ENCODE results near the gene UBE3D.

UBE3D gene, protein sequence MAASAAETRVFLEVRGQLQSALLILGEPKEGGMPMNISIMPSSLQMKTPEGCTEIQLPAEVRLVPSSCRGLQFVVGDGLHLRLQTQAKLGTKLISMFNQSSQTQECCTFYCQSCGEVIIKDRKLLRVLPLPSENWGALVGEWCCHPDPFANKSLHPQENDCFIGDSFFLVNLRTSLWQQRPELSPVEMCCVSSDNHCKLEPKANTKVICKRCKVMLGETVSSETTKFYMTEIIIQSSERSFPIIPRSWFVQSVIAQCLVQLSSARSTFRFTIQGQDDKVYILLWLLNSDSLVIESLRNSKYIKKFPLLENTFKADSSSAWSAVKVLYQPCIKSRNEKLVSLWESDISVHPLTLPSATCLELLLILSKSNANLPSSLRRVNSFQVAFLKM

DNA sequence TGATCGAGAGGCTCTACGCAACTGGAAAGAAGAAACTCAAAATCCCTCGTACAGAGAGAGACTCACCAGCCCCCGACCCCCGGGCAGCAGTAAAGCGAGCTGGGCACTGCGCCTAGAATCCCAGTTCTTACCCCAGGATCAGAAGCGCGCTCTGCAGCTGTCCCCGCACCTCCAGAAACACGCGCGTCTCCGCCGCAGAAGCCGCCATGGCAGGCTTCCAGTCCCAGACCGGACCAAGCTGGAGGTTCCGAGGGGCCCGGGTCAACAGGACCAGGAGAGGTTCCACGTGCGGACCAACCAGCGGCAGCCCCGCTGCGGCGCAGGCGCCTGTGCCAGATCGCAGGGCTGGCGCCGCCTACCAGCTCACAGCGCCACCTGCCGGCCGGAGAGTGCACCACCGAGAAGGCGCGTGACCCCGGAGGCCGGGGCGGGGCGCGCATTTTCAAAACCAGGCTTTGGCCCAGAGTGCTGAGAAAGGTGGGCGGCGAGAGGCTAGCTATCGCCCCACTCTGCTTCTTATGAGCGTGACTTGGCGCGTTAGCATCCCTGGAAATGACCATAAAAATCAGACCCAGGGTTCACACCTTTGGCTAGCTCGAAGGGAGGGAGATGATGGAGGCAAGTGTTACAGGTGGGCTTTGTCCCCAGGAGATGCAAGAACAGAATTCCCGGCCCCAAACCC, at the start of gene UBE3D:
Gene UBE3D, minus strand, starts transcription at position 331 of the 682 bp plus-strand sequence. Its CDS starts 123 bp downstream, at position 208.
- FAIRE-seq, result no peak

DNA sequence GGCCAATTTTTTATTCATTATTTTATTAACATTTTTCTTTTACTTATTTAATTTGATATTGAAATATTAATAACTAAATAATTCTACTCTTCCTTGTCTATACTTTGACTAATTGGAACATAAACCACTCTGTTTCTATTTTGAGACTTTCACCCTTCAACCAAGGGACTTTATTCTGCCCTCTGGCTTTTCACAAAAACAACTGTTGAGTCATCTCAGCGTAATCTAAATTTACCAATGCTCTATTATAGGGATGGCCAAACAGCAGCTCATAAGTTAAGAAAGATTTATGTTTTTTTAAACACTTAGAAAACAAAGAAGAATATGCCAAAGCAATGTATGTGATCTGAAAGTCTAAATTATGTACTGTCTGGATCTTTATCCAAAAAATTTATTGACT, 48.5 kb upstream of the UBE3D start:
- FAIRE-seq, result no peak

DNA sequence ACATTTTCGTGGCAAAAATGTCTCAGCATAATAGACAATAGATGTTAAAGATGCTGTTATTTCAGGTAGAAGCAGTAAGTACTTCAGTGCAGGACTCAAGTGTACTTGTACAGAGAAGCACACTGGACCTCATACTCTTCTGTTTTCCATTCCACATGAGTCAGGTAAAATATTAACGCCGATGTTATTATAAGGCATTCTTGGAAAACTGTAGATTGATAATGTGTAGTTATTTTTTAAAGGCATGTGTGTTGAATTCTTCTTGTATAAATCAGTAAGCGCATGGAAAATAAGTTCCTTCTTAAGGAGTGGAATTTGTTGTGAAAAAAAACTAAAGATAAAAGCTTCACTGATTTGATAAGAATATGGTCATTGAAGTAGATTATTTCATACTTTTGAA, 47.6 kb upstream of the UBE3D start:
- FAIRE-seq, result no peak

DNA sequence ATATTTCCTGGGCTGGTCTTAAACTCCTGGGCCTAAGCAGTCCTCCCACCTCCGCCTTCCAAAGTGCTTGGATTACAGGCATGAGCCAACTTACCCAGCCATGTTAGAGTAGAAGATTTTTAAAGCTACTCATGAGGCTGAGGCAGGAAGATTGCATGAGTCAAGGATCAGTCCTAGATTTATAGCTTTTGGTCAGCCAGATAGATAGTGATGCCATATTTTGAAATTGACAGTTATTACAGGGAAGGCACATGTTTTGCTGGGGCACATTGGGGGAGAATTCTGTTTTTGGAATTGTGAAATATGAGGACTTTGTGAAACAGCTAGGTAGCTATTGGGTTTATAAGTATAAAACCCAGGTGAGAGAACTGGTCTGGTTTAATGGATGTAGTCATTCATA, 42.7 kb upstream of the UBE3D start:
- no peak for FAIRE-seq

DNA sequence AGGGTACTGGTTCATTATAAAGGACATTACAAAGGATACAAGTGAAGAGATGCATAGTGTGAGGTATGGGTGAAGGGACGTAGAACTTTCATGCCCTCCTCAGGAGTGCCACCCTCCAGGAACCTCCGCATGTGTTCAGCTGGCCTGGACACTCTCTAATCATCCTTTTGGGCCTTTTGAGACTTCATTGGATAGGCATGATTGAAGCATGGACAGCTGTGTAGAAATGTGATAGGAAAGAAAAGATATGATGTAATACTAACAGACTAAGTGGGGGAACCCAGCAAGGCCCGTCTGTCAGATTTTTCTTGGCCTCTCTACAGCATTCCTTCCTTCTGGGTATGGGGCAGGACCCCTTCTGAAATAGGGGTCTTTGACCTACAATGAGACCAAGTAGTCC, 32.9 kb upstream of the UBE3D start:
- FAIRE-seq, result no peak

DNA sequence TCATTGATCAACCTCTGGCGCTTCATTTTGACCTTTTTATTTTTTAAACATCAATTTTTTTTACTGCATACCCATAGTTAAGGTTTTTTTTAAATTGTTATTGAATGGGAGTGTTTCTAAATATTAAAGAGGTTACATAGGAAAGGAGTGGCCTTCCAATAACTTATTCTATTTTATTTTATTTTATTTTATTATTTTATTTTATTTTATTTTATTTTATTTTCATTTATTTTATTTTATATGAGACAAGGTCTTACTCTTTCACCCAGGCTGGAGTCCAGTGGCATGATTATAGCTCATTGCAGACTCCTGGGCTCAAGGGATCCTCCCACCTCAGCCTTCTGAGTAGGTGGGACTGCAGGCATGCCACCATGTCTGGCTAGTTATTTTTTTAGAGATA, 32.0 kb upstream of the UBE3D start:
- peak; percentile 96 for FAIRE-seq

DNA sequence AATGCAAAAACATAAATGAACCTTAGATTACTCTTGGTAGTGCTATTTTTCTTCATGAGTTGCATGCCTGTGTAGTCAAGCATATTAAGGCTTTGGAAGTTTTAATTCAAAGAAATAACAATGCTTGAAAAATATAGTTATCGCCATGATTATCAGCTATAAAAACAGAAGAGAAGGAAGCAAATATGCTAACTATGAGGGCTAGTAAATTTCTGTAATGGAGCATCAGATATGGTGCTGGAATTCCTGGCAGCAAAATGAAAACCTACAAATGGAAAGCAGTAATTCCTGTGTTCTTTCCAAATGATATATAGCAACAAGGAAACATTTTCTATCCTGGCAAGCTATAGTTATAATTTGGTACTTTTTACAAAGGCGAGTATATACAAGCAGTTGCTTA, 31.6 kb upstream of the UBE3D start:
- FAIRE-seq, result no peak

DNA sequence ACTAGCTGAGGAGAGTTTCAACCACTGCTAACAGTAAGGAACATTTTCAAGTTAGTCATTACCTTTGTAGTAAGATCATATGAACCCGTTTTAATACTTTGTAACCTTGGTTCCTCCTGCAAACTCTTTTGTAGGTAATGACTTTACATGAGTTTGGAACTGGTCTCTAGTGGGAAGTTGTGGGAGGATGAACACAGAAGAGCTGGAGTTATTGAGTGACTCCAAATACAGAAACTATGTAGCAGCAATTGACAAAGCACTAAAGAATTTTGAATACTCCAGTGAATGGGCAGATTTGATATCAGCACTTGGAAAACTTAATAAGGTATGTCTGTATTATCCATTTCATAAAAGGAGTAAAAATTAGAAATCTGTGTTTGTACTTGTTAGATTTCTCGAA, 31.1 kb upstream of the UBE3D start:
- FAIRE-seq, result no peak

DNA sequence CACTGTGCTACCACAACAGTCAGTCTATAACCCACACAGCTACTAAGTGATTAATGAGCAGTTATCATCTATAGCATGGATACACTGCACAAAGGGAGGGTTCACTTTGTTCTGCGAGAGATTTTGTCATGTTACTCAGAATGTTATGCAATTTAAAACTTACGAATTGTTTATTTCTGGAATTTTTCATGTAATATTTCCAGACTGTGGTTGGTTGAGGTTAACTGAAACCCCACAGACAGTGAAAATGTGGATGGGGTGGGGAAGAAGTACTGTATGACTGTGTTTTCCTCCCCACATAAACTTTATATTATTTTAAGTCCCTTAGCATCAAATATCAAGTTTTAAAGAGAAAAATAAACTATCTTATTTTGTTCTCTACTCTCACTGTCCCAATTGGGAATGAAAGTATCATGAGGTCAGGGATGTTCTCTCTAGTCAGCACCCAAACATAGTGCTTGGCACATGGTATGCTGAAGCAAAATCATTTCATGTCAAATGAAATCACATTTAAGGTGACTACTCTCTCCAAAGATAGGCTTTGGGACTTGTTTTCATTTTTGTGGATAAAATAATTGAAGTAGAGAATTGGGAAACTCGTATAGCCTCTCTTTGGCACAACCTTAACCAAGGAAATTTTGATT, 27.2 kb upstream of the UBE3D start:
- FAIRE-seq, result no peak

DNA sequence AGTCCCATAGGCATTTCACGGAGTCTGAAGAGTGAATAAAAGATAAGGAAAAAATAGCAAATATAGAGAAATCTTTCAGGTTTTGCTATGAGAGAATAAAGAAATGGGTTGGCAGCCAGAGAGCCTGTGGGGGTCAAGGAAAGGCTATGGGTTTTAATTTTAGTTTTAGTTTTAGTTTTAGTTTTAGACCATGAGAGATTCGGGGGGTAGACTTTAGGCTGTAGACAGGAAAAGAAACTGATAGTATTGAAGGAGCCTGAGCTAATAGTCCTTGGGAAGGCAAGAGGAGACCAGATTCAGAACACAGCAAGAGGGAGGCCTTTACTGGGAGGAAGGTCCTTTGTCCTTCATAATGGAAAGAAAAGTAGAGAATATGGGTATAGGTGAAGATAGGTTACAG, 21.1 kb upstream of the UBE3D start:
- no peak for FAIRE-seq

DNA sequence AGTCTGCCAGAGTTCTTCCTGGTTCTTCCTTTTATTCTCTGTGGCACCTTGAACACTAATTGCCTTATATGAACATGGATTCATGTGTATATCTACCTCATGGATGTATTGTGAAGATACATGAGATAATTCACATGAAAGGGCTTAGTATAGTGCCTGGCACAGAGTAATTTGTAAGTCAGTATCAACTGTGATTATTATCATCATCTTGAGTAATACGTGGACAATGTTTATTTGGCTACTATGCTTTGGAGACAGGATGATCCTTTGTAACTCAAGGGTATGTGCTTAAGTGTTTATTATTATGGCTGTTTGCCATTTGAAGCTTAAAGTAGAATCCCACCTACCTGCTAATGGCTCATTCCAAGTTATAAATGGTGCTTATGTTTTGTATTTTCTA, 17.8 kb upstream of the UBE3D start:
- no peak for FAIRE-seq

DNA sequence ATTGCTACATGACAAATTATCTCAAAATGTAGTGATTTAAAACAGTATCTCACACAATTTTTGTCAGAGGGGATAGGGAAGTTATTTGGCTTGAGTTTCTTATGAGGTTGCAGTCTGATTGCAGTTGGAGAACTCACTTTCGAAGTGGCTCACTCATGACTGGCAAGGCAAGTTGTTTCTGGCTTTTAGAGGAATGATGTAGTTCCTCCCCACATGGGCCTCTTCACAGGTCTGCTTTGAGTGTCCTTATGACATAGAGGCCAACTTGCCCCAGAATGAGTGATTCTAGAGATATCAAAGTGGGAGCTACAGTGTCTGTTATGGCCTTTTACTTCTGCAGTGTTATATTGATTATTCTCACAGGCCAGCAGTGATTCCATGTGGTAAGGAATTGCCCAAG, 8.0 kb upstream of the UBE3D start:
- no peak for FAIRE-seq

DNA sequence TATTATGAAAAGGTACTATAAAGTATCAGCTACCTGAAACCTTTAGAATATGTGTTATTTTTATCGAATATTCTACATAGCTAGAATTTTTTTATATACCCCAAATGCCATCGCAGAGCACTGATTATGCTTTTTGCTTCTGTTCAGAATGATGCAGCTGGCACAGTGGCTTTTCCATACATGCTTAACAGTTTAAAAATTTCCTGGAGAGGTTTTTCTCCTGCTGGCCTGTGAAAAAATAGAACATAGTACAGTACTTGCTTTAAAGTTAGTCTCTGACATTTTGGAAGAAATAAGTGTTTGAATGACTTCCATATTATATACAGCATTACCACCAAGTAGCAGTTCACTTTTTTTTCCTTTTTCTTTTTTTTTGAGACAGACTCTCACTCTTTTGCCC, 7.1 kb upstream of the UBE3D start:
- no peak for FAIRE-seq

DNA sequence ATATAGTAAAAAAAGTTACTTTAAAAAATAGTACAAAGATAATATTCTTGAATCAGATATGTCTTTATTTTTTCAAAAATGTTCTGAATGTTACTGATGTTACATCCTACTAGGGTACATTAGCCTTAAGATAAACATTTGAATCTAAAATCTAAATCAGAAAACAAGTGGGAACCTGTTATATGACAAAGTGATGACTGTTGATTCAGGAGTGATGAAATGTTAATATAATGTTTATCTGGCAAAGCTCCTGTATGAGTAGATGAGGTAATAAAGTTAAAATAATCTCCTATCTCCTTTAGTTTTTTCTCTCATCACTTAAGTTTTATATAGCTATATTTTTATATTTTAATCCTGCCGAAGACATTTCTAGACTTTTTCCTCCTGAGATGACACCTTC, 6.1 kb upstream of the UBE3D start:
- FAIRE-seq, result no peak

DNA sequence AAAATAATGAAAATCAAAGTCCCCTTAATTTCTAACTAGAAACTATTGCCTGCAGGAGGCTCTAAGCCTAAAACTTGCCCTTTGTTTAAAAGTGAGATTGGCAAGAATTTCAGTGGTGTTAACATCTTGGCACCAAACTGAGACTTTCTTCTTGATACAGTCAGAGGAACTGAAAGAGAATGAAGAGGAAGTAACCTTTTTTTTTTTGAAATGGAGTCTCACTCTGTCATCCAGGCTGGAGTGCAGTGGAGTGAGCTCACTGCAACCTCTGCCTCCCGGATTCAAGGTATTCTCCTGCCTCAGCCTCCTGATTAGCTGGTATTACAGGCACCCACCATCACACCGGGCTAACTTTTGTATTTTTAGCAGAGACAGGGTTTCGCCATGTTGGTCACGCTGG, 5.4 kb upstream of the UBE3D start:
- no peak for FAIRE-seq

DNA sequence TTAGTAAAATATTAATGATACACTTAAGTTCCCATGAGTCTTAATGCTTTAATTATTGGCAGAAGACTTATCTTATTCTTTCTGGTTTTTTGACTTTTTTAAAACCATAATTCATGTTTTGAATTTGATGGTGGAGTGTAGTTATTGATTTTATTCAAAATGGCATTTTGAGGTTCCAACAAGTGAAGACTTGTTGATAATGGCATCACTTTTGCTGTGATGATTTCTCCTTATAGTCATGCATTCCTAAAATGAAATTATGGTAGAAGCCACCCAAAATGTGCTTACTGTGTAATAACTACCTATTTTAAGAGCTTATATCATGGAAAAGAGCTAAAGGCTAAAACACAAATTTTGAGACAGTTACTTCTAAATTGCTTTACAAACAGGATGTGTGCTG, 4.0 kb upstream of the UBE3D start:
- no peak for FAIRE-seq

DNA sequence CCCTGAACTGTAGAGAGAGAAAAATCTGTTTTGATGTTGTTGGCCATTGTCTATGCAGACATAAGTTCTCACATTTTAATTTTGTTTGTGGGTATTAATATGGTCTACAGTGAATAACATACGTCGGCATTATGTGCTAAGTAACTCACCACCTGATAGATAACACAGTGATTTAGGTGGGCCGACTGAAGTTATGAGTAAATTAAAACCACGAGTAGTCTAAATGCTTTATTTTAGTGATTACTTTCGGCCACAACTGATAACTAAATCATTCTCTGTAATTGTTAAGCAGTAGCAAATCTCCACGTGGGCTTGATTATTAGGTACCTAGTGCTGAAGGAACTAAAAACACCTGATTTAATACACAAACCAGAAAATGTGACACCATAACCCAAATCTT, 3.0 kb upstream of the UBE3D start:
- no peak for FAIRE-seq

DNA sequence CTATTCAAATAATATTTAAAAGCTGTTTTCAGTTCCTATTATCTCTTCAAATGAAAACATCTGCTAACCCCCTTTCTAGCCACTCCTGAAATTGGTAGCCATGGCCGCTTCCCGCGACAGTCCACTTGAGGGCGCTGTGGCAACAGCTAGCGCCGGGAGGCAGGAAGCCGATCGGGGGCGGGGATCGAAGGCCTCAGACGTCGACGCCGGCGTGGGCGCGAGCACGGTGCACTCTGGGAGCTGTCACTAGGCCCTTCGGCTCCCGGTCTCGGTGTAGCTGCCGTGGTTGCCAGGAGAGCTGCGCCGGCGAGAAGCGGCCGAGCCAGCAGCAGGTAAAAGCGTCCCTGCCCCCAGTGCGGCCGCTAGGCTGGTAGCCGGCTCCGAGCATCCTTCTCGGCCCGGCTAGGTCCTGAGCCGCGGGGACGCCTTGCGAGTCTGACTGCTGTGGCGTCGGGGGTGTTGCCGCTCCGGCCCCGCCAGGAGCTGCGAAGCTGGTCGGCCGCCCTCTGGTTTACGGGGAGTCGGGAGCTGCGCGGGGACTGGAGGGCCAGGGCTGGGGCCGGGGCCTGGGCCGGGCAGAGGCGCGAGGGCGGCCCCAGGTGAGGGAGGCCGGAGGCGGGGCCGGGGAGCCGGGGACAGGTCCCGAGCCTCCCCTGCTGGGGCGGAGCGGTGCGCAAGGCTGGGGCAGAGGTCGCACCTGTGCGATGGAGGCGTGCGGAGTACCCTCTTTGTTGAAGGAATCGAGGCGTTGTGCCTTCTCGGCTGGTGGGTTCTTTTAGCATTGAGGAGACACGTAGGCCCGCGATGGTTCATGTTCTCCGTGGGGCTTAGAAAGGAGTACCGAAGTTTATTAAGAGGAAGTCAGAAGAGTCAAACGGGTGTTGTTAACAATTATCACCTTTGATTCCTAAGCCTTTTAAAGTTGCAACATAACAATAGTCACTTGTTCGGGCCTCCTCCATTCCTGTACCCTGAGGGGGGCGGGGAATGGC, 2.1 kb upstream of the UBE3D start, which contains the start of gene DOP1A:
Gene DOP1A, plus strand, starts transcription at position 224 of the 992 bp plus-strand sequence. CDS start 29,307 bp downstream, outside the sequence.
- peak; percentile 90 for FAIRE-seq

DNA sequence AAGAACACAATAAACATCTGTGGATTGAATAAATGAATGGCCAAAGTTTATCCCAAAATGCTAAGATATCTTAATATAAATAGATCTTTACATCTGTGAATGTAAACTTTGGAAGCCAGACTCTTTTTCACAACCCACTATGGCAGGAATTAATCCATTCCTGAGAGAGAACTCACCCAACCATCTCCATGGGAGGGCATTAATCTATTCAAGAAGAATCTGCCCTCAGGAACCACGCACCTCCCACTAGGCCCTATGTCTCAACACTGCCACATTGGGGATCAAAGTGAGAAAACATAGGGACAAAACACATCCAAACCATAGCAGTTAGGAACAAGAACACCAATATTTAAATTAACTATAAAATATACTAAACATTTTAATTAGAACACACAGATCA, 3.4 kb downstream of the UBE3D start:
- no peak for FAIRE-seq

DNA sequence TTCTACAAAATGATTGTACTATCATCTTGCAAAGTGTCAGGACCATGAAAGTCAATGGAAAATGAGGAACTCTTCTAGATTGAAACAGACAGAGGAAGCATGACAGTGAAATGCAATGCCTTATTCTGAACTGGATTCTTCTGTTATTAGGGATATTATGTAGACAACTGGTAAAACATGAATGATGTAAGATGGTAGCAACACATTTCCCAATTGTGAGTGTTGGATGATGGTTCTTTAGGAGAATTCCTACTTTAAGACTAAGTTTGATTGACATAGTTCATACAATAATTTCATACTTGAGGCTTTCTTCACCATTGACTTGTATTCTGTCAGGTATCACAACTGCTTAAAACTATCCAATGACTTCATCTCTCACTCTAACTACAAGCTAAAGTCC, 4.5 kb downstream of the UBE3D start:
- no peak for FAIRE-seq

DNA sequence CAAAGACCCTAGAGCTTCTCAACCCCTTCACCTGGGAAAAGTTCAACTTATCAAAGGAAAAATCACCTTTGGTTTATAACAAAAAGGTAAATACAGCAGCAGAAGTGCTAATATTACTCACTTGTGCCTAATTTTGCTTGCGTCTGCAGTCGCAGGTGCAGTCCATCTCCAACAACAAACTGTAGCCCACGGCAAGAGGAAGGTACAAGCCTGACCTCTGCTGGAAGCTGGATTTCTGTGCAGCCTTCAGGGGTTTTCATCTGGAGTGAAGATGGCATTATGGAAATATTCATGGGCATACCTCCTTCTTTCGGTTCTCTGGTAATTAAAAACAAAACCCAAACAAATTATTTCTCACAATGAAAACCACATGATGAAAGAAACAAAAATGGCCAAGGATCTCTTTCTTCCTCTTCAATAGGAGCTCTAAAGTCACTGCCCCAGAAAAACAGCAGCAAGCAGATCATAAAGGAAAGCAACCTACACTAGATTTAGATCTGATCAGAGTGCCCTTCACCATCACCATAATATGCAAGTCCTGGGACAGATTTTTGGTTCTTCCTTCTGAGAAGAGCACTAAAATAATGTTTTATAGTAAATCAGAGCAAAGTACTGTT, 7.8 kb downstream of the UBE3D start:
- FAIRE-seq, result no peak

DNA sequence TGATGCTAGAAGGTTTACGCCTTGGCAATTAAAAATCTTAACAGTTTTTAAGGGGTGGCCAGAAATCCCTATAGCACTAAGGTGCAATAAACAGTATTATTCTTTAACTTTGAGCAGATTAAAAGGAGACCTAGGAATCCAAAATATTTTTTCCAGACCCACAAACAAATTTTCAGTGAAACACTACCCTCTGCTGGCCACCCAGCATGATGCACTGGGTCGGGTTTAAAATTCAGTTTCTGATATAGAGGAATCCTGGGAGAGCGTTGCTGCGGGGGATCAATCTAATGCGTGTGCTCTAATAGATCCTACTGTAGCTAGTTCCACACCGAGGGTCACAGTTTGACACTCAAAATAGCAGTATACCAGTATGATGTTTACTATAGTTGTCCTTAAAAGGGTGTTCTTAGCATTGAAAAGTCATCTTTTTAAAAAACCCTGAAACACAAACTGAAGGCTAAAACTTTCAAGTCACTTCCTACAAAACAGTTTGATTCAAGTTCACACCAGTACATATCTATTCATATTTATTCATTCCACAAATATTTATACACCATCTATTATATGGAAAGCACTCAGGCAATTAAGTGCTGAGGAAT, 10.2 kb downstream of the UBE3D start:
- FAIRE-seq, result peak; percentile 82

Data from endometrium (tissue), 2 donors.